GM12864 (cell line): Measurements from ENCODE around the gene MYH9.
A peak's percentile ranks its signal among the peaks of the same experiment; 100 is the strongest.

Experiments used
- DNase-seq: peaks from one replicate; pipeline ENCODE4 v3.0.0-alpha.2; 2011; ENCODE audit warnings: low read depth
- H3K4me3 ChIP-seq: 2 replicates; pipeline ENCODE4 v1.5.1; 2011; ENCODE audit warnings: mild to moderate bottlenecking, low read depth, low read length, control low read depth
- TF ChIP-seq, protein P1 (sequence below): IDR thresholded peaks from 2 replicates; pipeline ENCODE4 v1.5.1; 2011; ENCODE audit warnings: low read depth, mild to moderate bottlenecking, moderate library complexity, low read length, control low read depth, inconsistent platforms; ENCODE audit errors: missing control alignments

MYH9 gene

DNA sequence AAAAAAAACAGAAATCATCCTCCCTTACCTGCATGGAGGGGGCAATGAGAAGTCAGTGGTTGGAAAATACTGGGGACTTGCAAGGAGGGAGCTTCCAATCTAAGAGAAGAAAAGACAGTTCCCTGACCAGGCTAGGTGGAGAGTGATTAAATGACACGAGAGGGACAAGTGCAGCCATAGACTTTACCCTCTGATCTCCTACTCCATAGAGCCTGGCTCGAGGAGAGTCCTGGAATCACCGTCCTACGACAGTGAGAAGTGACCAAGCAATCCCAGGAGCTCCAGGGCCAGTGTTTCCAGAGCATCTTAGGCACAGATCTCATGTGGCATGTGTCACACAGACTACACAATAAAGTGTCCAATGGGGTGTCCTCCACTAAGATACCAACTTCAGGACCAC lies 25.7 kb downstream of the MYH9 start:
- TF ChIP-seq, protein P1, sequence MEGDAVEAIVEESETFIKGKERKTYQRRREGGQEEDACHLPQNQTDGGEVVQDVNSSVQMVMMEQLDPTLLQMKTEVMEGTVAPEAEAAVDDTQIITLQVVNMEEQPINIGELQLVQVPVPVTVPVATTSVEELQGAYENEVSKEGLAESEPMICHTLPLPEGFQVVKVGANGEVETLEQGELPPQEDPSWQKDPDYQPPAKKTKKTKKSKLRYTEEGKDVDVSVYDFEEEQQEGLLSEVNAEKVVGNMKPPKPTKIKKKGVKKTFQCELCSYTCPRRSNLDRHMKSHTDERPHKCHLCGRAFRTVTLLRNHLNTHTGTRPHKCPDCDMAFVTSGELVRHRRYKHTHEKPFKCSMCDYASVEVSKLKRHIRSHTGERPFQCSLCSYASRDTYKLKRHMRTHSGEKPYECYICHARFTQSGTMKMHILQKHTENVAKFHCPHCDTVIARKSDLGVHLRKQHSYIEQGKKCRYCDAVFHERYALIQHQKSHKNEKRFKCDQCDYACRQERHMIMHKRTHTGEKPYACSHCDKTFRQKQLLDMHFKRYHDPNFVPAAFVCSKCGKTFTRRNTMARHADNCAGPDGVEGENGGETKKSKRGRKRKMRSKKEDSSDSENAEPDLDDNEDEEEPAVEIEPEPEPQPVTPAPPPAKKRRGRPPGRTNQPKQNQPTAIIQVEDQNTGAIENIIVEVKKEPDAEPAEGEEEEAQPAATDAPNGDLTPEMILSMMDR: no peak
- no peak overlapping the region for H3K4me3 ChIP-seq
- DNase-seq: no peak

DNA sequence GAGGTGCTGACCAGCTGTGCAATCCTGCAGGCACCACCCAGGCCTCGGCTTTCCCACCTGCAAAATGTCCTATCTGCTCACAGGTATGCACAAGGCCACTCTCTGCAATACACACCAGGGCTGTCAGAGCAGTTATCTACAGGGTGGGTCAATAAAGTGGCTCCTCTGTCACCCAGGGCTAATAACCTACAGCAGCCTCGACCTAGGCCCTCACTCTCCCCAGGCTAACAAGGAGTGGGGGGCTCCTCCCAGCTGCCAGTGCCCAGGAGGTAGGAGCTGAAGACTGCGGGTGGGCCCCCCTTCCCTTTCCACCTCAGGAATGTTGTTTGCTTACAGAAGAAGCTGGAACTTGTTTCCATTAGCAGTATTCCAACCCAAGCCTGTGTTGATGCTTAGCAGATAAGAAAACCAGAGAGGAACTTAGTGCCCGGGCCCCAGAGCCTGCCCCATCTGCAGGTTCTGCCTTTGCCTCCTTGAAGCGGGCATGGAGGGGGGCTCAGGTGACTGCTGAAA lies 26.8 kb downstream of the MYH9 start:
- H3K4me3 ChIP-seq: no peak overlapping the region
- TF ChIP-seq, protein P1: no peak
- no peak for DNase-seq

DNA sequence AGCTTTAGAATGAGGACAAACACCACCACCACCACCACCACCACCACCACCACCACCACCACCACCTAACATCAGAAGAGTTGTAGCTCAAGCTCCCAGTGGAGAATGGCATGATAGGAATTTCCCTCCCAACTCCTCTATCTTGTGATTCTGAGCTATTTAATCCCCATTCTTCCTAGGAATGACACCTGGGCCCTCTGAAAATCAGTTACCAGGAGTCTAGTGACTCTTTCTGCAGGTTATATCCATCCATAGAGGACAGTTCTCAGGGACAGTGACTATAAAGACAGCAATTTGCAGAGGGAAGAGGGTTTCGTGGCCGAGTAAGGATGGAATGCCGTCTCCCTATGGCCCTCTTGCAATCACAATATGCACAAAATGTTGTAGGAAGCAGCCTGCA lies 27.8 kb downstream of the MYH9 start:
- TF ChIP-seq, protein P1: no peak
- no peak for DNase-seq
- no peak overlapping the region for H3K4me3 ChIP-seq

DNA sequence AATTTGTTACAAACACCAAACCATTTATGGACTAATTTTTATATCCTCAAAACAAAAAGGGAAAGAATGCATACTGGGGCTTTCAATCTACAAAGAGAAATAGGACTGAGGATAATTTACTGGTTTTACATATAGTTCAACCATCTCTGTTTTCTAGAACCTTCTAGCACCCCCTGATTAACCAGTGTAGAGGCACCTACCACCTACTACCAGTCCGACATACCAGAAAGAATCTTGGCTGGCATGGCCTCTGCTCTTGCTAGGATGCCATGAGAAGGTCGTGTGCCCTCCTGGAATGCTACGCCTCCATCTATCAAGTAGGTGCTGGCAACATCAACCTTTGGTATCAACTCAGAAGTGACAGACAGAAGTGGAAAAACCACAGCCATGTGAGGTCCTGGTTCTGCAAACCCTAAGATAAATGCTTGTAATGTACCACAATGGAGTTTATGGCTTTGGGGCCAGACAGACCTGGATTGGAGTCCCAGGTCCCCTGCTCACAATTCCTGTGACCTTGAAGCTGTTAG lies 28.2 kb downstream of the MYH9 start:
- no peak overlapping the region for H3K4me3 ChIP-seq
- TF ChIP-seq, protein P1: no peak
- no peak for DNase-seq

DNA sequence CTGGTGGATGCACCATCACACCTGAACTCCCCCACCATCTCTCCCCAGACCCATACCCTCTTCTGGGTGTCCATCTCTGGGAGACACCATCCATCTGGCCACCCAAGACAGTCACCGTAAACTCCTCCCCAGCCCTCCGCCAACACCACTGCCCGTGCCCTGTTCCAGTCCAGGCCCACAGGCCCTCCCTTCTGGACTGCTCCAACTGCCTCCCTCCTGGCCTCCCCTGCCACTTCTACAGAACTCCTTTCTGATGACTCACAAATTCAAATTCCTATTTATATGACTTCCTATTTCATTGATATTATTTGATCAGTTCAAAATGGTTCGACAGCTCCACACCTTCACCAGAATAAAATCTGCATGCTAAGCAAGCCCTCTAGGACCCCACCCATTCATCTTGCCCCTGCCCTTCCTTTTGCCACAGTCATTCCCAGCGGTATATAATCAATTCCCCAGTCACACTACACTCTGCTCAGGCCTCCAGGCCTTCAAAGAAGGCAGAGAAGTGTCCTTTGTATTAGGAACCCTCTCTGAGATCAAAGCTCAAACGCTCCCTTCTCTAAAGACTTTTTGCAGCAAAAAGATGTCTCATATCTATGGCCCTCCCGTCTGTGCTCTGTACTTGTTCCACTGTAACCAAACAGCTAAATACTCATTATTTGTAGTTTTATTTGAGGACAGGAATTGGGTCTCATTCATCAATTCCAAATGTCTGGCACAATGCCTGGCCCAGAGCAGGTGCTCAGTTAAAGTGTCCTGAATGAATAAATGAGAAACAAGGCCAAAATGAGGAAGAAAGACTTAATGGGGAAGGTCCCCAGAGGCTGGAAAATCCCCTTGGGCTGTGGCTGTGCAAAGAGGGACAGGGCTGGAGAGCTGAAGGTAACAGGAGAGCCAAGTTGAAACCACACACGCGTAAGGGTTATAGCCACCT lies 29.0 kb downstream of the MYH9 start:
- no peak overlapping the region for H3K4me3 ChIP-seq
- peak; percentile 55 for DNase-seq
- TF ChIP-seq, protein P1: no peak

DNA sequence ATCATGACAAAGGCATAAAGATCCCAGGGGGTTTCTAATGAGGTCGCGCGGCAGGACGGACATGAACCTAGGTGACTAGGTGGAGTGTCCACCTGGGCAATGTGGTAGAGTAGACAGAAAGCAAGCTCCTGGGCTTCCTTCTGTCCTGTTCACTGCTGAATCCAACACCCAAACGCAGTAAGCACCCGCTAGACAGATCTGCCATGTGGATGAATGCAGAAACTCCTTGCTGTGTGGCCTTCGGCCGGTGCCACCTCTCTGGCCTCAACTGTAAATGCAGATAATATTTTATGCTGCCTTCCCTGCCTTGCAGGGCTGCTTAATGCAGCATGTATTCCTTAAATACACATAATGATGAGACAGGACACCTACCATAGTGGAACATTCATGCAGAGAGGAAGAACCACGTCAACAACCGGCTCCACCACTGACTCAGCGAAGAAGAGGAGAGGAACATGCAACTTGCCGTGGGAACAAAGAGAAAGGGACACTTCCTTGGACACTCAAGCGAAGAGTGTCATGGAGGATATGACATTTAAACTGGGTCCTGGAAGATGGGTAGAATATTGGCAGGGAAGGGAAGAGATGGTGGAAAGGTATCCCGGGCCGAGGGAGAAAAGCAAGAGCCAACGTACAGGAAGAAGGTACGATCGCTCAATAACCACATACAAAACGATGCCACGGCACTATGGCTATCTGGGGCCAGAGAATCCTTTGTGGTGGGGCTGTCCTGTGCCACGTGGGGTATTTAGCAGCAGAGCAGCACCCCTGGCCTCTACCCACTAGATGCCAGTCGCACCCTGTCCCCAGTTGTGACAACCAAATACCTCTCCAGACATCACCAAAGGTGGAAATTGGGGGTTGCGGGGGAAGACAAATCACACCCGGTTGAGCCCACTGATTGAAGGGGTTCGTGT lies 30.8 kb downstream of the MYH9 start:
- TF ChIP-seq, protein P1: no peak
- no peak for DNase-seq
- peak overlapping the region; percentile 0; the same call in 1 of the 2 replicates for H3K4me3 ChIP-seq
